Psoas muscle (tissue), 8 donors: ENCODE measurements around the gene PID1. TPM values are rescaled to one million over a fixed set of nuclear protein-coding genes. Genes with fewer than 3 reads are reported as not detected.

Experiments
- ATAC-seq, 4 donors: fragments of 200-7000 bp; cut with Tn5 transposase; one replicate each; pipeline ENCODE4 v1.9.1; 2020; ENCODE audit warnings: moderate library complexity in 3 of 4, mild to moderate bottlenecking in 2 of 4
- DNase-seq, 2 donors: peaks; one replicate each; pipeline ENCODE4 v3.0.0-alpha.2; 2020
- H3K27ac ChIP-seq: fragments of 200-600 bp; one replicate; pipeline ENCODE4 v1.8.0; 2022
- H3K27me3 ChIP-seq, 3 donors: fragments of 200-600 bp in 1 of 3; one replicate each; pipeline versions ENCODE4 v1.6.1 to v1.8.0; 2013 to 2022; ENCODE audit warnings: low read length in 2 of 3, mild to moderate bottlenecking in 2 of 3, moderate library complexity in 1 of 3; ENCODE audit not compliant: insufficient read depth in 3 of 3
- H3K36me3 ChIP-seq, 2 donors: fragments of 200-600 bp in 1 of 2; one replicate each; pipeline versions ENCODE4 v1.6.1 to v1.8.0; 2013 to 2022; ENCODE audit warnings: low read depth in 1 of 2, mild to moderate bottlenecking in 1 of 2, moderate library complexity in 1 of 2; ENCODE audit not compliant: insufficient read depth in 1 of 2
- H3K4me1 ChIP-seq: fragments of 200-600 bp; one replicate; pipeline ENCODE4 v1.8.0; 2022
- H3K4me3 ChIP-seq: fragments of 200-600 bp; one replicate; pipeline ENCODE4 v1.8.0; 2022; ENCODE audit warnings: mild to moderate bottlenecking
- H3K9me3 ChIP-seq: fragments of 200-600 bp; one replicate; pipeline ENCODE4 v1.8.0; 2022
- CTCF ChIP-seq: fragments of 200-600 bp; IDR thresholded peaks from one replicate; pipeline ENCODE4 v1.8.0; 2022; ENCODE audit warnings: antibody characterized with exemption
- whole genome bisulfite sequencing, 3 donors: extraction: QIAGEN DNeasy Blood & Tissue Kit; methylation state at CpG; one replicate each; pipeline versions ENCODE4 v1.1.6 to v1.1.7; 2013; 5-methylcytosine and 5-hydroxymethylcytosine counted together
- intact Hi-C, 2 donors: fragments of 100-400 bp; cut with DNase I; formaldehyde crosslinking; loops; one replicate each; pipeline versions ENCODE4 v1.11.0 to v1.14.2; 2022
- polyA plus RNA-seq, 3 donors: library from polyadenylated mRNA; stranded (reverse); fragments of 200-250 nt; gene quantifications; one replicate each; pipeline ENCODE4 v1.2.3, GENCODE V29; 2013
- total RNA-seq, 4 donors: library from RNA; stranded (reverse); fragmentation: NEBNext Ultra II Directional in 2 of 4; extraction: Animal tissue kit (Norgen Biotek cat#: 25700) in 2 of 4; gene quantifications; one replicate each; pipeline versions ENCODE4 v1.2.1 to v1.2.4, GENCODE V29; 2021 to 2023
- donor health status: healthy with polysubstance abuse.
- donor health status: DM: no; HTN: no; CAD: no; lungs with moderate emphysema.
- donor health status: Bipolar disorder and iron deficiency.
- donor health status: healthy.
- donor health status: DM: yes; HTN: yes; CAD: no.
- donor health status: DM: no; HTN: no; CAD: no.
- donor health status: DM: no; HTN: no; CAD: no.
- donor health status: DM: yes; HTN: yes; CAD: no.

The PID1 gene
- total and polyA plus RNA-seq, 7 donors = 4.3 to 10.6 (median 6.6) TPM

- Histone ChIP-seq H3K4me3 (no peak overlapping the region), H3K36me3 (no peaks in the 10 kb centered on the region), H3K4me1 (no peaks in the 10 kb centered on the region), H3K27me3 (no peaks in the 10 kb centered on the region), H3K9me3 (no peaks in the 10 kb centered on the region), H3K27ac (no peak overlapping the region)
- 36 to 57% (median 52%) methylated on average over 2 of the region's 2 CpGs for WGBS, 3 donors
- intact Hi-C loops = no loop called here
- no peak for DNase-seq
- no peak for TF ChIP-seq CTCF
- peak in 1 of 4 donors; percentile 37 for ATAC-seq
Measured at GRCh38 chr2:229301237-229301636, 30.1 kb upstream of the PID1 start.

GRCh38 chr2:229300790-229301189 is 29.7 kb upstream of the PID1 start:
- Histone ChIP-seq H3K27ac (no peak overlapping the region), H3K27me3 (no peaks in the 10 kb centered on the region), H3K4me1 (no peaks in the 10 kb centered on the region), H3K4me3 (no peak overlapping the region), H3K9me3 (no peaks in the 10 kb centered on the region), H3K36me3 (no peaks in the 10 kb centered on the region)
- DNase-seq (no peak), ATAC-seq (peak in 2 of 4 donors; percentile 27 to 76)
- no peak for TF ChIP-seq CTCF
- intact Hi-C loops = no loop called here
- WGBS, 3 donors = 47 to 60% (median 49%) methylated on average over 3 of the region's 3 CpGs

GRCh38 chr2:229300371-229300770 is 29.3 kb upstream of the PID1 start:
- Histone ChIP-seq H3K36me3 (no peaks in the 10 kb centered on the region), H3K4me1 (no peaks in the 10 kb centered on the region), H3K9me3 (no peaks in the 10 kb centered on the region), H3K27ac (no peak overlapping the region), H3K27me3 (no peaks in the 10 kb centered on the region), H3K4me3 (no peak overlapping the region)
- TF ChIP-seq CTCF = no peak
- intact Hi-C loops = no loop called here
- ATAC-seq (peak in 1 of 4 donors; percentile 51), DNase-seq (no peak)
- WGBS, 3 donors = 47 to 59% (median 57%) methylated on average over 1 of the region's 1 CpG

GRCh38 chr2:229297247-229297646 is 26.2 kb upstream of the PID1 start:
- Histone ChIP-seq H3K27me3 (no peaks in the 10 kb centered on the region), H3K4me1 (no peaks in the 10 kb centered on the region), H3K4me3 (no peak overlapping the region), H3K9me3 (no peaks in the 10 kb centered on the region), H3K27ac (no peak overlapping the region), H3K36me3 (no peaks in the 10 kb centered on the region)
- ATAC-seq (peak in 1 of 4 donors; percentile 51), DNase-seq (no peak)
- WGBS, 3 donors = 42 to 56% (median 44%) methylated on average over 6 of the region's 6 CpGs
- intact Hi-C loops = no loop called here
- TF ChIP-seq CTCF = no peak

GRCh38 chr2:229296536-229296935 is 25.4 kb upstream of the PID1 start:
- no peak for ATAC-seq
- DNase-seq = no peak
- H3K27ac ChIP-seq = no peak overlapping the region
- intact Hi-C loops = no loop called here
- no peaks in the 10 kb centered on the region for H3K27me3 ChIP-seq
- no peak for TF ChIP-seq CTCF
- no peaks in the 10 kb centered on the region for H3K9me3 ChIP-seq
- no peak overlapping the region for H3K4me3 ChIP-seq
- H3K4me1 ChIP-seq = no peaks in the 10 kb centered on the region
- H3K36me3 ChIP-seq = no peaks in the 10 kb centered on the region
- 26 to 50% (median 28%) methylated on average over 3 of the region's 3 CpGs for WGBS, 3 donors
